Measurements from ENCODE around the gene PAX6.

PAX6 gene

DNA sequence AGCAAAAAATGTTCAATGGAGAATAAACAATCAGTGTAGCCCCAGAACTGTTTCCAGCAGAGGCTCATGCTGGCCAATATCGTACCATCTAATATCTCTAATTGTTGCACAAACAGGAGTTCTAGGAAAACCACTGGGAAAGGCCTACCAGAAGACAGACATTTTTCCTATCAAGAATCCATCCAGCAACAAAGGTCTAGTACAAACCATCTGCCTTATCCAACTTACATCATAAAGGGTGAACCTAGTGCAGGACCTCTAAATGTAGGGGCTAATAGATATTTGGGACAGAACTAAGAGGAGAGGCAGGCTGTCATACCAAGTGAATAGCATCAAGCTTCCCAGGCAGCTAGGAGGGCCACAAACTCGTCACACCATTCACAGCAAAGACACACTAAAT, 18.7 kb downstream of the PAX6 start:
- no peak for DNase-seq (ENCODE audit: low spot score)
- no peak overlapping the region for H3K27ac ChIP-seq
- TF ChIP-seq, protein P1, sequence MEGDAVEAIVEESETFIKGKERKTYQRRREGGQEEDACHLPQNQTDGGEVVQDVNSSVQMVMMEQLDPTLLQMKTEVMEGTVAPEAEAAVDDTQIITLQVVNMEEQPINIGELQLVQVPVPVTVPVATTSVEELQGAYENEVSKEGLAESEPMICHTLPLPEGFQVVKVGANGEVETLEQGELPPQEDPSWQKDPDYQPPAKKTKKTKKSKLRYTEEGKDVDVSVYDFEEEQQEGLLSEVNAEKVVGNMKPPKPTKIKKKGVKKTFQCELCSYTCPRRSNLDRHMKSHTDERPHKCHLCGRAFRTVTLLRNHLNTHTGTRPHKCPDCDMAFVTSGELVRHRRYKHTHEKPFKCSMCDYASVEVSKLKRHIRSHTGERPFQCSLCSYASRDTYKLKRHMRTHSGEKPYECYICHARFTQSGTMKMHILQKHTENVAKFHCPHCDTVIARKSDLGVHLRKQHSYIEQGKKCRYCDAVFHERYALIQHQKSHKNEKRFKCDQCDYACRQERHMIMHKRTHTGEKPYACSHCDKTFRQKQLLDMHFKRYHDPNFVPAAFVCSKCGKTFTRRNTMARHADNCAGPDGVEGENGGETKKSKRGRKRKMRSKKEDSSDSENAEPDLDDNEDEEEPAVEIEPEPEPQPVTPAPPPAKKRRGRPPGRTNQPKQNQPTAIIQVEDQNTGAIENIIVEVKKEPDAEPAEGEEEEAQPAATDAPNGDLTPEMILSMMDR (conservative IDR thresholded peaks at IDR 0.05; ENCODE audit: low read depth) = no peak
- POLR2A ChIA-PET (ENCODE audit: low non-redundant PET) = no interaction called here
- CTCF ChIA-PET = interaction anchor here (0.7 kb wide), 1 partner anchor 236 kb away, joined by 3 read pairs; no protein-coding TSS in a partner anchor

DNA sequence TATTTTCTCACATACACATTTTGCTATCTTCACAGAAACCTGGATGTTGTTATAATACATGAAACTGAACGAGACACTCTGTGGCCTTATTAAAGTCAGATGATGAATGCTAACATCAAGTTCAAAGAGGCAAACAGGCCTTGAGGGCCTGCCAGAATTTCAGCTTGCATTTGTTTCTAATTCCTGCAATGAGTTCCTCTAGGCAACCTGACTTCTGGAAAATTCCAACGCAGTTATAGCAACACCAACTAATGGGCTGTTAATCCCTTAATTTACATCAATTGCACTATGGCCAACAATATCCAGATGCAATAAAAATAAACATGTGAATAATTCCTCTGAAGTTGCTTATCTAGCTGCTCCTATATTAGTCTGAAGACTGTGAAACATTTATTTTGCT, 19.1 kb downstream of the PAX6 start:
- TF ChIP-seq, protein P1 (conservative IDR thresholded peaks at IDR 0.05; ENCODE audit: low read depth) = no peak
- no peak for DNase-seq (ENCODE audit: low spot score)
- ChIA-PET CTCF (interaction anchor here (0.7 kb wide), 1 partner anchor 236 kb away, joined by 3 read pairs; no protein-coding TSS in a partner anchor), POLR2A (ENCODE audit: low non-redundant PET) (no interaction called here)
- H3K27ac ChIP-seq = no peak overlapping the region

DNA sequence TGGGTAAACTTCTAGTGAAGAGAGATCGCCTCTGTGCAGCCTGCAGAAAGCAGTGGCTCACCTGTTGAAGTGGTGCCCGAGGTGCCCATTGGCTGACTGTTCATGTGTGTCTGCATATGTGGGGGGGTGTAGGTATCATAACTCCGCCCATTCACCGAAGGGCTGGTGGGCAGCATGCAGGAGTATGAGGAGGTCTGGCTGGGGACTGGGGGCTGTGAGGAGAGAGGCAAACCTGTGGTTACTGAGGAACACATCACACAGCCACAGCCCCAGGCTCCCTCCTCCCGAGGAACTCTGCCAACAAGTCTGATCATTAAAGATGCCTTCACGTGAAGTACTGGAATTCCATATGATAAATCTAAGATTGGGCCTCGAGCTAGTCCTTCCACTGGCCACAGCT, 20.5 kb downstream of the PAX6 start:
- TF ChIP-seq, protein P1 (conservative IDR thresholded peaks at IDR 0.05; ENCODE audit: low read depth) = no peak
- no peak overlapping the region for H3K27ac ChIP-seq
- no peak for DNase-seq (ENCODE audit: low spot score)
- ChIA-PET CTCF (no interaction called here), POLR2A (ENCODE audit: low non-redundant PET) (no interaction called here)

- H3K27ac ChIP-seq = no peak overlapping the region
- ChIA-PET POLR2A (ENCODE audit: low non-redundant PET) (no interaction called here), CTCF (no interaction called here)
- no peak for DNase-seq (ENCODE audit: low spot score)
- TF ChIP-seq, protein P1 (conservative IDR thresholded peaks at IDR 0.05; ENCODE audit: low read depth) = no peak
Observed at GRCh38 chr11:31788085-31788484, 23.0 kb downstream of the PAX6 start.

GRCh38 chr11:31786996-31787685, 24.0 kb downstream of the PAX6 start:
- no peak for DNase-seq (ENCODE audit: low spot score)
- CTCF ChIA-PET = no interaction called here
- TF ChIP-seq, protein P1 (conservative IDR thresholded peaks at IDR 0.05; ENCODE audit: low read depth) = no peak
- H3K27ac ChIP-seq = no peak overlapping the region
- POLR2A ChIA-PET (ENCODE audit: low non-redundant PET) = no interaction called here

DNA sequence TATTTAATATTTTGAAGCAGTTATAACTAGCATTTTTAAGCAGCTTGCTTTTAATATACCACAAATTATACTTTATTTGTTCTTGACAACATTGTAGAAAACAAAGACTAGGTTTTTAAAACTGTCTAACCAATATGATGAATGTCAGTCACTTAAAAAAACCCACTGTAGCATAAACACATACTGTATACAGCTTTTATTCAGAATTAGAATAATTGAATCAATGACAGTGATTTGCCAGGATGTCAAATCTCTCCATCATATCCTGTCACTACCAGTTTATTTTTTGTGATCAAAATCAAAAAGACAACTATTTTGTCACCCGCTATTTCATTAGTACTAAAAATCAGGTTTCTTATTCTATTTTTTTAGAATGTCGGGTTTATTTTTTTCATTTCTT, 26.5 kb downstream of the PAX6 start:
- ChIA-PET POLR2A (ENCODE audit: low non-redundant PET) (no interaction called here), CTCF (interaction anchor here (0.6 kb wide), 1 partner anchor 268 kb away, joined by 3 read pairs; no protein-coding TSS in a partner anchor)
- no peak overlapping the region for H3K27ac ChIP-seq
- TF ChIP-seq, protein P1 (conservative IDR thresholded peaks at IDR 0.05; ENCODE audit: low read depth) = no peak
- DNase-seq (ENCODE audit: low spot score) = no peak
